ENCODE results near the gene TRIM44.
A peak's percentile ranks its signal among the peaks of the same experiment; 100 is the strongest.

- peak; percentile 51 for TF ChIP-seq CTCF (conservative IDR thresholded peaks at IDR 0.05; ENCODE audit: low read depth, low read length)
- no peak for TF ChIP-seq EZH2 (IDR thresholded peaks at IDR 0.05; ENCODE audit: borderline replicate concordance, low read depth, low read length, poor library complexity, severe bottlenecking)
These were observed 54.5 kb downstream of the TRIM44 start for GRCh38 chr11:35717043-35717442.
